SK-N-SH treated with all-trans-retinoic acid at 6 μM for 48 hours (cell line): Measurements from ENCODE around the gene LTBP1.

Experiments used
- CREB5 ChIP-seq: fragments of 250-450 bp; sonication (Bioruptor Pico); IDR thresholded peaks from 2 replicates; pipeline ENCODE4 v1.5.1; 2020; ENCODE audit warnings: low read depth, mild to moderate bottlenecking, moderate library complexity
- ISL1 ChIP-seq: fragments of 250-450 bp; sonication (Bioruptor Pico); IDR thresholded peaks from 2 replicates; pipeline ENCODE4 v2.1.2; 2022; ENCODE audit warnings: mild to moderate bottlenecking, moderate library complexity
- OSR1 ChIP-seq: fragments of 250-450 bp; sonication (Bioruptor Pico); IDR thresholded peaks from 2 replicates; pipeline ENCODE4 v1.8.0; 2022; ENCODE audit warnings: moderate library complexity, mild to moderate bottlenecking, inconsistent platforms
- PATZ1 ChIP-seq: fragments of 250-450 bp; sonication (Bioruptor Pico); IDR thresholded peaks from 2 replicates; pipeline ENCODE4 v1.8.0; 2020; ENCODE audit warnings: mild to moderate bottlenecking, moderate library complexity, borderline replicate concordance
- PPARA ChIP-seq: fragments of 250-450 bp; sonication (Bioruptor Pico); IDR thresholded peaks from 2 replicates; pipeline ENCODE4 v1.5.0; 2020; ENCODE audit warnings: mild to moderate bottlenecking, borderline replicate concordance
- TOX ChIP-seq: fragments of 250-450 bp; sonication (Bioruptor Pico); IDR thresholded peaks from 2 replicates; pipeline ENCODE4 v1.8.0; 2021; ENCODE audit warnings: mild to moderate bottlenecking, moderate library complexity, borderline replicate concordance
- ZNF70 ChIP-seq: fragments of 450-650 bp; formaldehyde crosslinking; IDR thresholded peaks from 2 replicates; pipeline ENCODE4 v1.5.0; 2020; ENCODE audit warnings: mild to moderate bottlenecking, moderate library complexity

GRCh38 chr2:33202641-33203522, 256.1 kb downstream of the LTBP1 start:
- TF ChIP-seq PPARA (CRISPR knock-in tag), result no peak
- TF ChIP-seq ZNF70 (CRISPR knock-in tag), result no peak
- no peak for TF ChIP-seq PATZ1 (CRISPR knock-in tag)
- TF ChIP-seq OSR1 (CRISPR knock-in tag), result no peak
- TF ChIP-seq ISL1, result no peak
- no peak for TF ChIP-seq CREB5
- no peak for TF ChIP-seq TOX (CRISPR knock-in tag)
